ENCODE data around the gene SPINK1. TPM values are rescaled to one million over a fixed set of nuclear protein-coding genes. Genes with fewer than 3 reads are reported as not detected.

Gene SPINK1
- total and polyA plus RNA-seq, 2 donors (not counting 1 experiment from before 2014, with no cell fraction given): not detected

DNA sequence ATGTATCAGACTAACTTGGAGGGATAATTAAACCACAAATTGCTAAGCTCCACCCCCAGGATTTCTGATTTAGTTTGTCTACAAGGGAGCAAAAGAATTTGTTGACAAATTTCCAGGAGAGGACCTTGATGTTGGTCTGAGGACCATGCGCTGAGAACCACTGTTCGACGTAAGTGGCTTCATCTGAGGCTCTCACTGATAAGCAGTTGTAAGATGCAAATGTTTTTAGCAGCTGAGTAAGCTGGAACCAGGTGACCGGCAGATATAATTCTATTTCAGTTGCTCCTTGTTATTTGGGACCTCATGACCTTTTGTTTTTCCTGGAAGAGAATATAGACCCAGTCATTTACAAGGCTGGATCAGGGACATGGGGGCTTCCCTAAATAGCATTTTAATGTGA is 14.1 kb upstream of the SPINK1 start:
- Histone ChIP-seq H2AFZ (ENCODE audit: low read length) (no peak overlapping the region), H4K20me1 (ENCODE audit: control insufficient read depth, extremely low read depth, insufficient read depth, low read length) (no peaks in the 10 kb centered on the region), H3K27ac (ENCODE audit: insufficient read depth, low read length) (no peak overlapping the region), H3K27me3 (ENCODE audit: control insufficient read depth, insufficient read depth, low read length) (no peaks in the 10 kb centered on the region), H3K4me2 (ENCODE audit: extremely low read depth, insufficient read depth, low read length) (no peak overlapping the region), H3K4me1 (ENCODE audit: control insufficient read depth, extremely low read depth, insufficient read depth, low read length) (no peaks in the 10 kb centered on the region), H3K9me3 (ENCODE audit: control insufficient read depth, insufficient read depth, low read depth, low read length) (no peaks in the 10 kb centered on the region), H3K36me3 (ENCODE audit: control insufficient read depth, insufficient read depth, low read length) (no peaks in the 10 kb centered on the region), H3K9ac (ENCODE audit: insufficient read depth, low read length) (no peak overlapping the region), H3K4me3 (replicated peaks in 1 of 4; ENCODE audit: control extremely low read depth in 1 of 4, insufficient read depth in 1 of 4, low read depth in 3 of 4, low read length in 4 of 4) (no peak overlapping the region), H3K79me2 (ENCODE audit: control insufficient read depth, insufficient read depth, low read length) (no peaks in the 10 kb centered on the region)
- TF ChIP-seq, protein P1, sequence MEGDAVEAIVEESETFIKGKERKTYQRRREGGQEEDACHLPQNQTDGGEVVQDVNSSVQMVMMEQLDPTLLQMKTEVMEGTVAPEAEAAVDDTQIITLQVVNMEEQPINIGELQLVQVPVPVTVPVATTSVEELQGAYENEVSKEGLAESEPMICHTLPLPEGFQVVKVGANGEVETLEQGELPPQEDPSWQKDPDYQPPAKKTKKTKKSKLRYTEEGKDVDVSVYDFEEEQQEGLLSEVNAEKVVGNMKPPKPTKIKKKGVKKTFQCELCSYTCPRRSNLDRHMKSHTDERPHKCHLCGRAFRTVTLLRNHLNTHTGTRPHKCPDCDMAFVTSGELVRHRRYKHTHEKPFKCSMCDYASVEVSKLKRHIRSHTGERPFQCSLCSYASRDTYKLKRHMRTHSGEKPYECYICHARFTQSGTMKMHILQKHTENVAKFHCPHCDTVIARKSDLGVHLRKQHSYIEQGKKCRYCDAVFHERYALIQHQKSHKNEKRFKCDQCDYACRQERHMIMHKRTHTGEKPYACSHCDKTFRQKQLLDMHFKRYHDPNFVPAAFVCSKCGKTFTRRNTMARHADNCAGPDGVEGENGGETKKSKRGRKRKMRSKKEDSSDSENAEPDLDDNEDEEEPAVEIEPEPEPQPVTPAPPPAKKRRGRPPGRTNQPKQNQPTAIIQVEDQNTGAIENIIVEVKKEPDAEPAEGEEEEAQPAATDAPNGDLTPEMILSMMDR (conservative IDR thresholded peaks at IDR 0.05 in 1 of 2, IDR thresholded peaks at IDR 0.05 in 1 of 2; ENCODE audit: low read depth in 1 of 2, low read length in 2 of 2): no peak
- TF ChIP-seq EZH2 (IDR thresholded peaks at IDR 0.05; ENCODE audit: low read length, missing control alignments): no peak
- no peak for DNase-seq (ENCODE audit: low read depth in 2 of 2)

DNA sequence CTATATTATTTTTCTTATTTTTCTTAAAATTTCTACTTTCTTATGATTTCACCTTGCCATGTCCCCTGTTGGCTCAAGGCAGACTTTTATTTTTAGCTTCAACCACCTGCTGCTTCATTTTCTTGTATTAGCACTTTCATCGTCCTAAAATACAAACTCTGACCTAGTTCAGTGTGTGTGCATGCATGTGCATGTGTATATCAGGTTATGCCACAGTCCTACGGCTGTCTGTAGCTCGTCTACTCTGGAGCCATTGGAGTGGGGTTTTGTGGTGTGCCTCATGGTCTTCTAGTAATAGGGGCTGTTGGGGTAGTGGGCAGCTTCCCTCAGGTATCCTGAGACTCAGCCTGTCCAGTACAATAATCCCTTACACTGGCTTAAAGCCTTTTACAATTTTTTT is 13.4 kb upstream of the SPINK1 start:
- Histone ChIP-seq H2AFZ (ENCODE audit: low read length) (no peak overlapping the region), H3K9ac (ENCODE audit: insufficient read depth, low read length) (no peak overlapping the region), H3K27me3 (ENCODE audit: control insufficient read depth, insufficient read depth, low read length) (no peaks in the 10 kb centered on the region), H3K79me2 (ENCODE audit: control insufficient read depth, insufficient read depth, low read length) (no peaks in the 10 kb centered on the region), H3K9me3 (ENCODE audit: control insufficient read depth, insufficient read depth, low read depth, low read length) (no peaks in the 10 kb centered on the region), H3K36me3 (ENCODE audit: control insufficient read depth, insufficient read depth, low read length) (no peaks in the 10 kb centered on the region), H3K27ac (ENCODE audit: insufficient read depth, low read length) (no peak overlapping the region), H3K4me2 (ENCODE audit: extremely low read depth, insufficient read depth, low read length) (no peak overlapping the region), H3K4me3 (replicated peaks in 1 of 4; ENCODE audit: control extremely low read depth in 1 of 4, insufficient read depth in 1 of 4, low read depth in 3 of 4, low read length in 4 of 4) (no peak overlapping the region), H3K4me1 (ENCODE audit: control insufficient read depth, extremely low read depth, insufficient read depth, low read length) (no peaks in the 10 kb centered on the region), H4K20me1 (ENCODE audit: control insufficient read depth, extremely low read depth, insufficient read depth, low read length) (no peaks in the 10 kb centered on the region)
- TF ChIP-seq, protein P1 (conservative IDR thresholded peaks at IDR 0.05 in 1 of 2, IDR thresholded peaks at IDR 0.05 in 1 of 2; ENCODE audit: low read depth in 1 of 2, low read length in 2 of 2): no peak
- DNase-seq (ENCODE audit: low read depth in 2 of 2): no peak

DNA sequence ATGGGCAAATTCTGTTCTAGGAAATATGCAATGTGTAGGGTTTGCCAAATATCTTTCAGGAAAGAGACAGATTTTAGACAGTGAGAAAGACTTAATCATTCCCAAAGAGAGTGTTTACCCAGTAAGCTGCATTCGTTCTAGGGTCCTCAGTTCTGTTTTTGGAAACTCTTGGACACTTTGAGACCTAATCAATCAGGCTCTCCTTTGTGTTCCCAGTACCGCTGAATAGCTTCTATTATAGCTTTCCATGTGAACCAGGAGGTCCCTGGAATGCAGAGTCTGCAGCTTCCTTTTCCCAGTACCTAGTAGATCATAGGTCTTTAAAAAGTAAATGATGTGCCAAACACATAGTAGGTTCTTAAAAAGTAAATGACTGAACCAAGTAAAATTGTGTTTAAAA is 11.4 kb upstream of the SPINK1 start:
- Histone ChIP-seq H3K4me3 (replicated peaks in 1 of 4; ENCODE audit: control extremely low read depth in 1 of 4, insufficient read depth in 1 of 4, low read depth in 3 of 4, low read length in 4 of 4) (no peak overlapping the region), H3K9me3 (ENCODE audit: control insufficient read depth, insufficient read depth, low read depth, low read length) (no peaks in the 10 kb centered on the region), H2AFZ (ENCODE audit: low read length) (no peak overlapping the region), H3K4me2 (ENCODE audit: extremely low read depth, insufficient read depth, low read length) (no peak overlapping the region), H4K20me1 (ENCODE audit: control insufficient read depth, extremely low read depth, insufficient read depth, low read length) (no peaks in the 10 kb centered on the region), H3K27me3 (ENCODE audit: control insufficient read depth, insufficient read depth, low read length) (no peaks in the 10 kb centered on the region), H3K9ac (ENCODE audit: insufficient read depth, low read length) (no peak overlapping the region), H3K36me3 (ENCODE audit: control insufficient read depth, insufficient read depth, low read length) (no peaks in the 10 kb centered on the region), H3K27ac (ENCODE audit: insufficient read depth, low read length) (no peak overlapping the region), H3K4me1 (ENCODE audit: control insufficient read depth, extremely low read depth, insufficient read depth, low read length) (no peaks in the 10 kb centered on the region), H3K79me2 (ENCODE audit: control insufficient read depth, insufficient read depth, low read length) (no peaks in the 10 kb centered on the region)
- TF ChIP-seq, protein P1 (conservative IDR thresholded peaks at IDR 0.05 in 1 of 2, IDR thresholded peaks at IDR 0.05 in 1 of 2; ENCODE audit: low read depth in 1 of 2, low read length in 2 of 2): no peak
- no peak for TF ChIP-seq EZH2 (IDR thresholded peaks at IDR 0.05; ENCODE audit: low read length, missing control alignments)
- DNase-seq (ENCODE audit: low read depth in 2 of 2): no peak

Measured in fibroblast of lung (primary cell).